GM10248 (cell line): ENCODE measurements around the gene CCDC154.

ENCODE experiments used
- CTCF ChIA-PET: fragments of 300-600 bp; sonication (Branson Sonifier 250); formaldehyde crosslinking; extraction: SDS; loops from one replicate; lab custom pipeline; 2021; ENCODE audit warnings: antibody characterized with exemption; lab: Yijun Ruan, JAX
- POLR2A ChIA-PET: fragments of 350-650 bp; sonication (Branson Sonifier 250); formaldehyde crosslinking; extraction: SDS; loops from one replicate; lab custom pipeline; 2020; ENCODE audit warnings: antibody characterized with exemption; lab: Yijun Ruan, JAX
- DNase-seq: peaks from one replicate; pipeline ENCODE4 v3.0.0; 2012; ENCODE audit errors: extremely low spot score
- CTCF ChIP-seq: IDR thresholded peaks from 2 replicates; pipeline ENCODE4 v1.5.1; 2012; ENCODE audit warnings: mild to moderate bottlenecking, low read depth; ENCODE audit errors: extremely low read depth, missing control alignments, control extremely low read depth

CCDC154 gene

GRCh38 chr16:1420111-1420539, 24.2 kb downstream of the CCDC154 start:
- CTCF ChIA-PET = interaction anchor here (0.7 to 1.4 kb wide), 4 partner anchors 56 to 363 kb away, joined by 3 to 4 read pairs (median 3); partner anchors contain the start of genes MAPK8IP3, NUBP2 and SPSB3
- no peak for TF ChIP-seq CTCF
- POLR2A ChIA-PET = interaction anchor here (1.0 to 1.5 kb wide), 2 partner anchors 51 to 545 kb away, joined by 3 to 4 read pairs; no protein-coding TSS in a partner anchor
- no peak for DNase-seq

GRCh38 chr16:1416521-1416941, 27.8 kb downstream of the CCDC154 start:
- no peak for DNase-seq
- CTCF ChIA-PET = no interaction called here
- POLR2A ChIA-PET = interaction anchor here (0.6 kb wide), 1 partner anchor 8 kb away, joined by 4 read pairs; no protein-coding TSS in a partner anchor
- no peak for TF ChIP-seq CTCF

- peak; percentile 93 for DNase-seq
- CTCF ChIA-PET = interaction anchor here (0.9 kb wide), 1 partner anchor 14 kb away, joined by 3 read pairs; no protein-coding TSS in a partner anchor
- POLR2A ChIA-PET = no interaction called here
- no peak for TF ChIP-seq CTCF
These were observed 29.7 kb downstream of the CCDC154 start, which contains the start of gene UNKL for GRCh38 chr16:1414532-1415260. Gene UNKL (minus strand): TSS chr16:1414704. CDS start chr16:1414691, 13 bp downstream.

- POLR2A ChIA-PET = no interaction called here
These were observed 30.4 kb downstream of the CCDC154 start for GRCh38 chr16:1413684-1414531.

GRCh38 chr16:1412847-1413246, 31.5 kb downstream of the CCDC154 start:
- TF ChIP-seq CTCF = no peak
- DNase-seq = no peak
- CTCF ChIA-PET = interaction anchor here (1.0 to 1.4 kb wide), 4 partner anchors 9 to 75 kb away, joined by 3 to 7 read pairs (median 4); no protein-coding TSS in a partner anchor
- POLR2A ChIA-PET = no interaction called here

More at GRCh38 chr16:1413684-1414531, 30.4 kb downstream of the CCDC154 start:
- TF ChIP-seq CTCF = peak; percentile 85
- CTCF ChIA-PET = interaction anchor here (1.0 kb wide), 1 partner anchor 10 kb away, joined by 4 read pairs; no protein-coding TSS in a partner anchor
- peak; percentile 69 for DNase-seq

- ChIA-PET POLR2A (interaction anchor here (0.5 to 0.7 kb wide), 3 partner anchors 8 to 82 kb away, joined by 3 to 7 read pairs (median 4); no protein-coding TSS in a partner anchor), CTCF (interaction anchor here (1.3 to 1.8 kb wide), 2 partner anchors 46 to 315 kb away, joined by 3 to 4 read pairs; no protein-coding TSS in a partner anchor)
- DNase-seq = peak; percentile 96
- no peak for TF ChIP-seq CTCF
These were observed 36.1 kb downstream of the CCDC154 start for GRCh38 chr16:1408171-1408837.
